ENCODE data around the gene KLHL40. TPM values are rescaled to one million over a fixed set of nuclear protein-coding genes. Genes with fewer than 3 reads are reported as not detected.

The KLHL40 gene
- total and polyA plus RNA-seq, 2 donors (not counting 1 experiment from before 2014, with no cell fraction given): not detected

GRCh38 chr3:42638339-42638842 is 46.9 kb upstream of the KLHL40 start:
- CTCF ChIA-PET: interaction anchor here (3.0 kb wide), 1 partner anchor 66 kb away, joined by 8 read pairs; no protein-coding TSS in a partner anchor

GRCh38 chr3:42639192-42639591 is 46.1 kb upstream of the KLHL40 start:
- TF ChIP-seq CTCF (IDR thresholded peaks at IDR 0.05): no peak
- no peak for TF ChIP-seq EZH2 (IDR thresholded peaks at IDR 0.05; ENCODE audit: borderline replicate concordance, insufficient read depth, low read depth, low read length, poor library complexity, severe bottlenecking)
- no peak overlapping the region for H3K27ac Mint-ChIP-seq
- no peaks in the 10 kb centered on the region for H4K20me1 ChIP-seq (ENCODE audit: control insufficient read depth, insufficient read depth, low read length, poor library complexity, severe bottlenecking)
- DNase-seq (no peak), ATAC-seq (ENCODE audit: low read depth) (no peak)
- H3K4me1 ChIP-seq (ENCODE audit: control insufficient read depth in 2 of 2, insufficient read depth in 2 of 2, low read length in 2 of 2): no peaks in the 10 kb centered on the region
- CTCF ChIA-PET: interaction anchor here (0.9 kb wide), 1 partner anchor 12 kb away, joined by 3 read pairs; no protein-coding TSS in a partner anchor
- H3K27me3 ChIP-seq (replicated peaks in 1 of 4; ENCODE audit: control extremely low read depth in 1 of 4, control insufficient read depth in 3 of 4, insufficient read depth in 4 of 4, low read length in 3 of 4): no peaks in the 10 kb centered on the region
- no peak overlapping the region for H3K4me3 Mint-ChIP-seq
- no peak overlapping the region for H3K4me2 ChIP-seq (replicated peaks; ENCODE audit: low read depth, low read length, poor library complexity, severe bottlenecking)
- no peak overlapping the region for H2AFZ ChIP-seq (ENCODE audit: insufficient read depth, low read depth, low read length, poor library complexity, severe bottlenecking)
- H3K4me3 ChIP-seq (ENCODE audit: control extremely low read depth in 1 of 5, extremely low read depth in 1 of 5, insufficient read depth in 1 of 5, low read depth in 2 of 5, low read length in 4 of 5): no peak overlapping the region
- peaks cover 22 to 88% of the 10 kb centered on the region in 2 experiments for H3K36me3 ChIP-seq (replicated peaks in 1 of 2; ENCODE audit: control extremely low read depth in 1 of 2, control insufficient read depth in 1 of 2, extremely low read depth in 1 of 2, insufficient read depth in 2 of 2, low read length in 1 of 2)
- no peaks in the 10 kb centered on the region for H3K4me1 Mint-ChIP-seq
- H3K9me3 ChIP-seq (ENCODE audit: control extremely low read depth in 1 of 3, control insufficient read depth in 2 of 3, insufficient read depth in 1 of 3, low read length in 2 of 3): no peaks in the 10 kb centered on the region
- intact Hi-C loops (cut with micrococcal nuclease): no loop called here
- no peak overlapping the region for H3K9ac ChIP-seq (ENCODE audit: low read length)
- H3K27me3 Mint-ChIP-seq: no peaks in the 10 kb centered on the region
- H3K27ac ChIP-seq (ENCODE audit: low read length in 2 of 2): no peak overlapping the region
- POLR2A ChIA-PET: no interaction called here
- no peaks in the 10 kb centered on the region for H3K79me2 ChIP-seq (ENCODE audit: control insufficient read depth, insufficient read depth, low read length)
- 93% methylated on average over 6 of the region's 6 CpGs for WGBS (ENCODE audit: insufficient coverage)
- H3K9me3 Mint-ChIP-seq (ENCODE audit: insufficient read depth): no peaks in the 10 kb centered on the region

More at GRCh38 chr3:42638339-42638842, 46.9 kb upstream of the KLHL40 start:
- Mint-ChIP-seq H3K4me3 (no peak overlapping the region), H3K27ac (no peak overlapping the region), H3K27me3 (no peaks in the 10 kb centered on the region), H3K4me1 (no peaks in the 10 kb centered on the region), H3K9me3 (ENCODE audit: insufficient read depth) (no peaks in the 10 kb centered on the region)
- Histone ChIP-seq H3K4me1 (ENCODE audit: control insufficient read depth in 2 of 2, insufficient read depth in 2 of 2, low read length in 2 of 2) (no peaks in the 10 kb centered on the region), H3K36me3 (replicated peaks in 1 of 2; ENCODE audit: control extremely low read depth in 1 of 2, control insufficient read depth in 1 of 2, extremely low read depth in 1 of 2, insufficient read depth in 2 of 2, low read length in 1 of 2) (peaks cover 26 to 87% of the 10 kb centered on the region in 2 experiments), H3K79me2 (ENCODE audit: control insufficient read depth, insufficient read depth, low read length) (no peaks in the 10 kb centered on the region), H2AFZ (ENCODE audit: insufficient read depth, low read depth, low read length, poor library complexity, severe bottlenecking) (no peak overlapping the region), H3K4me2 (replicated peaks; ENCODE audit: low read depth, low read length, poor library complexity, severe bottlenecking) (no peak overlapping the region), H3K27ac (ENCODE audit: low read length in 2 of 2) (peak overlapping the region in 1 of 2 donors; percentile 18), H3K27me3 (replicated peaks in 1 of 4; ENCODE audit: control extremely low read depth in 1 of 4, control insufficient read depth in 3 of 4, insufficient read depth in 4 of 4, low read length in 3 of 4) (no peaks in the 10 kb centered on the region), H3K9me3 (ENCODE audit: control extremely low read depth in 1 of 3, control insufficient read depth in 2 of 3, insufficient read depth in 1 of 3, low read length in 2 of 3) (no peaks in the 10 kb centered on the region), H3K9ac (ENCODE audit: low read length) (no peak overlapping the region), H3K4me3 (ENCODE audit: control extremely low read depth in 1 of 5, extremely low read depth in 1 of 5, insufficient read depth in 1 of 5, low read depth in 2 of 5, low read length in 4 of 5) (no peak overlapping the region), H4K20me1 (ENCODE audit: control insufficient read depth, insufficient read depth, low read length, poor library complexity, severe bottlenecking) (no peaks in the 10 kb centered on the region)
- no peak for DNase-seq
- TF ChIP-seq EZH2 (IDR thresholded peaks at IDR 0.05; ENCODE audit: borderline replicate concordance, insufficient read depth, low read depth, low read length, poor library complexity, severe bottlenecking): no peak
- TF ChIP-seq CTCF (IDR thresholded peaks at IDR 0.05): no peak
- ATAC-seq (ENCODE audit: low read depth): no peak
- WGBS (ENCODE audit: insufficient coverage): 50% methylated on average over 3 of the region's 6 CpGs
- POLR2A ChIA-PET: no interaction called here
- intact Hi-C loops (cut with micrococcal nuclease): no loop called here

Data from B cell (primary cell).